HG02884 (cell line): Measurements from ENCODE around the gene SNX5.
"Not testable (repeated sequence)": the region's sequence is repeated elsewhere in the genome, so short reads cannot be mapped to it uniquely, and the experiment has no call there.

ENCODE experiments used
- ATAC-seq: cut with Tn5 transposase; IDR thresholded peaks from one replicate; pipeline ENCODE4 v1.9.1; 2021; ENCODE audit warnings: mild to moderate bottlenecking, moderate library complexity; ENCODE audit not compliant: unreplicated experiment

SNX5 gene

DNA sequence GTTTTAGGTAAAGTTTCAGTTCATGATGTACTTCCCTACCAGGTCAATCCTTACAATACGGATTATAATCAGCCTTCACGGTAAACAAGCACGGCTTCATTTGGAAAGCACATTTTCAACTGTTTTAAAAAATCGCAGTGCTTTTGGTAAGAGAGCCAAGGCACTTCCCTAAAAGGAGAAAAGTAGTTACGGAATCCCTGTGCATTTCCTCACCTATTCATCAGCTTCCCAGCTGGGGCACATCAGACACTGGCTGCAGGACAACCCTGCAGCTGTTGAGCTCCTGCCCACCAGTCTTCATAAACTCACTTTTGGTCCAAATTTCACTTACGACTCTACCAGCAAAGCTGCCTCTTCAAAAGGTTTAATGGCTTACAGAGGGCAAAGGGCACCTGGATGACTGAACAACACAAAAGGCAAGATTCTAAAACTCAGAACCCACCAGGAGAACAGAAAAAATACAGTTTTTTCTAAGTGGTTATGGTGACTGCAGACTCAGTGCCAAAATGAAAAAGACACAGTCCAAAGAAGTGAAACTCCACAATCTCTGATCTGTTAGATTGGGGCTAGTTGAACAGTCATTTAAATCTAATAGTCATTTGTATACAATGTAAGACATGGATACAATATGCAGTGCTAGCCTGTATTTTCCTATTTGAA, 7.5 kb downstream of the SNX5 start:
- no peak for ATAC-seq

DNA sequence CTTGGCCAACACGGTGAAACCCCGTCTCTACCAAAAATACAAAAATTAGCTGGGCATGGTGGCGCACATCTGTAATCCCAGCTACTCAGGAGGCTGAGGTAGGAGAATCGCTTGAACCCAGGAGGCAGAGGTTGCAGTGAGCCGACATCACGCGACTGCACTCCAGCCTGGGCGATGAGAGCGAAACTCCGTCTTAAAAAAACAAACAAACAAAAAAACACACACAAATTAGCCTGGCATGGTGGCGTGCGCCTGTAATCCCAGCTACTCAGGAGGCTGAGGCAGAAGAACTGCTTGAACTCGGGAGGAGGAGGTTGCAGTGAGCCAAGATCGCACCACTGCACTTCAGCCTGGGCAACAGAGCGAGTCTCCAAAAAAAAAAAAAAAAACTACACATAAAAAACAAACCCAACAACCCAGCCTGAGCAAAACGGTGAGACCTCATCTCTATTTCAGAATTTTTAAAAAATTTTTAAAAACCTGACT, 8.2 kb downstream of the SNX5 start:
- not testable (repeated sequence) for ATAC-seq

DNA sequence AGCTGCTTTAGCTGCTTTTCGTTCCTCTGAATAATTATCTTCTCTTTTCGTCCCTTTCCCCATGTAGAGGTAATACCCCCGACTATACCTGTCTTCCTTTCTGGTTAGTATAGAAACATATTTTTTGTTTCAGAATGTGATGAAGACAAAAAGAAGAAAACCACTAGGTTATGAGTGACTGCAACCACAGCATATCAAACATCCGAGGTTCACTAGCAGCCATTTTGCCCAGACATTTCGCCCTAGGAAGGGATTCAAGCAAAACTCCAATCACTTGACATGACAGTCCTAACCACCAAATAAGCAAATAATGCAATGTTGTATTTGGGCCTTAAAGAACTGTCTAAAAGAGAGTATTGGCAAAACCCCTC, 9.4 kb downstream of the SNX5 start:
- ATAC-seq, result no peak

DNA sequence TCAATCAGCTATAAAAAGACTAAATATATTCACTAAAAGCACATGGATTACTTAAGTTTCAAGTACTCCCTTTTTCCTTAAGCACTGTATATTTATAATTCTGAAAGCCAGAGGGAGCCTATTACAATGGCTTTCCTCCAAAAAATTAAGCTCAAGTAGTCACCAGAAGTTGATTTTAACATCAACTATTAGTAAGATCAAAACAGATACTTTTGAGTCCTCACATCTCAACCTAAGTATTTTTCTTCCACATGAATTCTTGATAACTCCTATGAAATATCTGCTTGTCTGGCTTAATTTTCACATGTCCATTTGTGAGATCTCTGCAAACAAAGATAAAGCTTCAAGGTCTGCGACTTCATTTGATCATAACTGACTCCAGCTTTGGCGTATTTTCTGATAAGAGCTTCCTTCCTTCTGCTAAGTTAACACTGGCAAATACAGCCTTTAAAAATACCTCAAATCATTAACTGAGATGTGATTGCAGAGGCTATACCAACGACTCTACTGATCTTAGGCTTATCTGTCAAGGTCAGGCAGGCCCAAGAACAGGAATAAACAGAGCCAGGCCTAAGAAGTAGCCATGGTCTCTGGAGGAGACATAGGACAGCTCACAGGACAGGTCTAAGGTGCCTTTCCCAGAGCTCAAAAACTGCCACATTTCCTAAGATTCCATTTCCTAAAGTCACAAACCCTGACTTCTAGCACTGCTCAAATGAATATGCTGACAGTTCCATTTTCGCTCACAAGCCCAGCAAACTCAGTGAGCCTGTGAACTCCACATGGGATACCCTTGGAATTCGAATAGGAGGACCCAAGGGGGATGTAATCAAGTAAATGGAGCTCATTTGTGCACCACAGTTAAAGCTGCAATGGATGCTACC, 10.0 kb downstream of the SNX5 start:
- ATAC-seq, result no peak

DNA sequence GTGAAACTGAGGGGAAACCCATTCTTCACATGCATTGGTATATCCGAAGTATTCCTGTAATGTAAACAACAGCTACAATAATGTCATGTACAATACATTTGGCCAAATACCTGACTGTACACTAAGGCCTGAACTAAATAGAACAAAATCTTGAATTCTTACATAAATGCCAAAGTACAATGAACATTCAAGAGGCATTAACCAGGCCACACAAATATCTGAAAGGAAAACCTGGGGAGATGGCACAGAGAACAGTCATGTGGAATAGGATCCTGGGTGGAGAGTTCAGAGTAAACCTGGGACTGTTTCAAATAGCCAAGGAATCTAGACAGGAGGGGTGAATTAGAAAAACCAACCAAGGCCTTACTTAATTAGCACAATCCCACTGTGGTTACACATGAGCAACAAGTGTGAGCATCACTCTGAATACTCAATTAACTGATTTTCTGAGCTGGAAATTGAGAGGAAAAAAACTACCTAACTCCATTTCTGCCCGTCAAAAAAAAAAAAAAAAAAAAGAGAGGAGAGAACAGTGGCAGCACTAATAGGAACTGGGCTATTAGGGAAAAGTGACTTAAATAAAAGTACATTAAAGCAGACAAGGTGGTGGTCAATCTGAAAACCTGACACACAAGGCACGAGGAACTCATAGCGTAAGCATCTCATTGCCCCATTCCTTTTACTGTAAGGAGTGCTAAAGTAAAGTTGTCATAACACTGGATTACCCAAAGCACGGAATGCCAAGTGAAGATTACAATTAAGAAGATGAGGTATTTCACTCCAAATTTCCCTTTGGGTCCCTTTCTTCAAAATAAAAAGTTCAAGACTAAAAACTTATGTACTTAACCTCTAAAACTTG, 10.9 kb downstream of the SNX5 start:
- no peak for ATAC-seq

DNA sequence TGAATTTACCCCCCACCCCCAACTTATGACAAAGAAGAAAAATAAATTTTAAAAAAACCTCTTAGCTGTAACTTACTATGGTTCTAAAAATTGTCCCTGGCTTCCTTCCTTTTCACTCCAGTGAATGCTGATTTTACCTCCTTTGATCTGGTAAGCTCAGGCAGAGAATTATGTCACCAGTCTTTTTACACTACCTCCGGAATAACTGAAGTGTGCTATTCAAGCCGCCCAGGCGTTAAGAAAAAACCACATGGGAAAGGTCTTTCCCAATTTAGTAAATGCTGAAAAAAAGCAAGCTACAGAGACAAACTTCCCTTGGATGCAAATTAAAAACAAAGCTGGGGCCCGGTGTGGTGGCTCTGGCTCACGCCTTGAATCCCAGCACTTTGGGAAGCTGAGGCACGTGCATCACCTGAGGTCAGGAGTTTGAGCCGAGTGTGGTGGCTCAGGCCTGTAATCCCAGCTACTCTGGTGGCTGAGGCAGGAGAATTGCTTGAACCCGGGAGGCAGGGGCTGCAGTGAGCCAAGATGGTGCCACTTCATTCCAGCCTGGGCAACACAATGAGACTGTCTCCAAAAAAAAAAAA, 12.4 kb downstream of the SNX5 start:
- no peak for ATAC-seq

DNA sequence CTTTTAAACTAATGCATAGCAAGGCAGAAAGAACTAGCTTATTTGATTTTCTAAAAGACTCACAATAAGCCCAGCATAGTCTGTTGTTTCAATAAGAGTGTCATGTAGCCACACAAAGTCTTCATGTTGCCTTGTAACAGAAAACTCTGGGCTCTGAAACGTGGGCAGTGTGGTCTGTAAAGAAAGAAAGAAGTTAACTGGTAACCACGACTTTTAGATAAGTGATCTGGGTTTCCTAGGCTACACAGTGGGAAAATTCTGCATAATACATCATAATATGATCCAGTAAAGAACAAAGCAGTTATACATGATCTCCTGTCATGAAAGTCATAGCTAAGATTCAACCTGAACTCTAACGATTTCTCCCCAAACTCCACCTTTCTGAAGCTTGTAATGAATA, 13.3 kb downstream of the SNX5 start:
- no peak for ATAC-seq

DNA sequence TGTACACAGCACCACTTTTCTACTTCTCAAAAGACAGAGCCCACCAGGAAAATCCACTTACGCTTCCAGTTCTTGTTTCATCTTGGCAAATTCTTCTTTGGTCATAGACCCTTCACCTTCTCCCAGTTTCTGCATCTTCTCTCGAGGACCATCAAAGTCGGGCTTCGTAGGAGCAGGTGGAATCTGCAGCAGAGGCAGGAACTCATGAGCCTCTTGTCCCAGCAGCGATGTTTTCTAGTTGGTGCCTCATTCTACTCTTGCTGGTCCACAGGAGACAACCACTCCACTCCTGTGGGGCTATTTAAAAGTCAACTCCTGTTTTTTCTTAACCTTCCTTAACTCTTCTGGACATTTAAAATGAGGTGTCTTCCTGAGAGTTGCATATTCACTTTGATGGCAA, 14.7 kb downstream of the SNX5 start:
- no peak for ATAC-seq

DNA sequence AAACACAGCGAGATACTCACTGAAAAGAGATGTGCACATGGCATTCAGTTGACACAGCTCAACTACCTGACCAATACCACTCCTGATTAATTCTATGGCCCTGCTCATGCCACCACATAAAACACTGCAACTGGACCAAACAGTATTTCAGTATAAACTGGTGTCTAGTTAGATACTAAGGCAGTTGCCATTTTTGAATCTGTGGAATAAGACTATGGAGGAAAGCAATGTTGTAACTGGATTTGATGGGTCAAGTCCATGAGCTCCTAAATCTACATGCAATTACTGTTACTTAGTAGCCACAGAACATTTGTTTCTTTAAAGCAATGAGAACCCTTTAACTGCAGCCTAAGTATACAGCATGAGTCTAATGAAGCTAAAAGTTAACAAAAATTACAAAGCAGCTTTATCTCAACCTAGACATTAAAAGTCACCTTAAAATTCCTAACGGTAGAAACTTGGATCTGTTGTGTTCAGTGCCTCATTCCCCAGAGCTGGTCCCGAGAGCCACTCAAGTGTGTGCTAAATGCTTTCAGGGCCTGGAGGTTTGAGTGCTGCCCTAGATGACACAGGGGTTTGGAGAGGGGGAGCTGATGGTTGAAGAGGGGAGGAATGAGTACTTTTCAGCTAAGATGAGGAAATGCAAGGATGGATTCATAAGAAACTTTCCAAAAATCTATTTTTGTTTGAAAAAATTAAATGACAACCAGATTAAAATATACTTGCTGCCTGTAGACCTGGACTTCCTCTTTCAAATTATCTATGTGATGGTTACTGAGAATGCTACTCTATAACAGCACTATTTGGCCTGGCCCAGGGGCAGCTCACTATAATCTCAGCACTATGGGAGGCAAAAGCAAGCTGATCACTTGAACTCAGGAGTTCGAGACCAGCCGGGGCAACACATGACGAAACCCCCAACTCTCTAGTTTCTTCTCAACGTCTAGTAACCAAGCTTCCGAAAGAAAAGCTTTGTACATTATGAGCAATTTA, 15.6 kb downstream of the SNX5 start:
- ATAC-seq, result no peak

DNA sequence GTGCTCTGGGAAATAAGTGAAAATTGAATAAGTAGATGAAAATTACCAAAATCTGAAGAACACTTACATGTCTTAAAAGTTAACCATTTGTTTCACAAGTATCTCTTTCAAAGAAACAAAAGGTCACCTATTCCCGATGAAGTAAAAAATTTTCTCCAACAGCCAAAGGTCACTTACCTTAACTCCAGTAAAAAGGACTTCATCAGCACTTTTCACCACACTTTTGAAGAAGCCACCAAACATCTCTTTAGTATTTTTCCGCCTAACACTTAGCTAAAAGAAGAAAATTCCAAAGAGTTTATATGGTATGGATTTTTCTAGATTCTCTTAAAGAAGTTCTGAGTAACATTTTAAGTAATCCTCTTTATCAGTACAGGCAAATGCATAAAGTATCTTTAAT, 17.3 kb downstream of the SNX5 start:
- ATAC-seq, result no peak

DNA sequence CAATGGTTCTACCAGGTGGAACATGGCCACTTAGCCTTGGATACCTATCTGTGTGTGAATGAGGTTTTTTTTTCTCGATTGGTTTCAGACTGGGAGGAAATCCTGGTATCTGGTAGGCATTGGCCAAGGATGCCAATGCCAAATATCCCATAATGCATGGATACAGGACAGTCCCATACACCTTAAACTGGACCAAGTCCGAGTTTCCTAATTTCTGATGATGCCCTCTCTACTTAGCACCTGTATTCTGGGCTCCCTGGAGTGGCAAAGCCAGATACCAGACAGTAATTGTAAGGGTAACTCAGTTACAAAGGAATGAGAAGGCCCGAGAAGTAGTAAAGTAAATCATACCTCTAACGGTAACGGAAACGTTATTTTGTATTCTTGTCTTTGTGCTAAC, 17.9 kb downstream of the SNX5 start:
- ATAC-seq, result no peak

DNA sequence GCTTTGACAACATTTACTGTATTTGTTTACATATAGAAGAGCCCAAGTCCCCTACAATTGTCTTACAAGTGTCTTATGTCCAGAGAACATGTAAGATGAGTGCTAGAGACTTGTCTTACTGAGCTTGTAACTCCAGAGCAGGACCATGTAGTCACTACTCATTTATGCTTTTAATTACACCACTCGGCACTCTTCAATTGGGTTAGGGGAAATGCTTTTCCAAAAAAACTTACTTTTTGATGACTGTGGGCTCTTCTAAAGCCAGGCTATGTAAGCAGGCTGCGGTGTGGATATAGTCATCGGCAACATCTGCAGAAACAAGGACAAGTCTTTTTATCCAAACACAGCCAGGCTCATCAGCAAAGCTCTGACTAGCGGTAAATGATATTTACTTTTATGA, 18.7 kb downstream of the SNX5 start:
- no peak for ATAC-seq

DNA sequence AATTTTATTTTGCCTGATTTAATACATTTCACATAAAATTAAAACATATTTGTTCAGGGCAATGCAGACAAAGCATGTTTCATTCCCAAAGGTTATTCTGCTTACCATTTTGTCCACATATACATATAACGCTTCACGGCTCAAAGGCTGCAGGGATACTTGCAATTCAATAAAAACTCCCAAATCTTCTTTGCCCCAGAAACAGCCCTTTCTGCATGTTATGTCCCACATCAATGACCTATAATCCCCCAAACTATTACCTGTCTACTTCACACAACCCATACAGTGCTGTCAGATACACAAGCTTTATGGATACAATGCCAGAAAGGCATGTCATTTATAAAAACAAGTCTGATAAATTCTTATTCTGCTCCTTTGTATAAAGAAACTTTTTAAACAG, 20.2 kb downstream of the SNX5 start:
- no peak for ATAC-seq

DNA sequence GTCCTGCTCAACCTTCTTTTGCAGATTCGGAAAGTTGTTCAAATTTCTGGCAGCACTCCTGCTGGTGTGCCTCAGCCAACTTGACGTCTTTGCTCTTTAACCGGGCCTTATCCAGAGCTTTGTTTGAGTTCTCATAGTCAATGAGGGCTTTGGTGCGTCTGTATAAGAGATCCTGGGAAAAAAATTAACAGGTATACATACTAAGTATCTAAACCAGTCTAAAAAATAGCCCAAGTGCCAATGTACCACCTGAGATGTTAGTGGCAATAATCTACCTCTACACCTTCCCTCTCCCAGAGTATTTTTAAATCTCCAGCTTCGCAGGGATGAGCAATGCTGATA, 21.1 kb downstream of the SNX5 start:
- no peak for ATAC-seq

DNA sequence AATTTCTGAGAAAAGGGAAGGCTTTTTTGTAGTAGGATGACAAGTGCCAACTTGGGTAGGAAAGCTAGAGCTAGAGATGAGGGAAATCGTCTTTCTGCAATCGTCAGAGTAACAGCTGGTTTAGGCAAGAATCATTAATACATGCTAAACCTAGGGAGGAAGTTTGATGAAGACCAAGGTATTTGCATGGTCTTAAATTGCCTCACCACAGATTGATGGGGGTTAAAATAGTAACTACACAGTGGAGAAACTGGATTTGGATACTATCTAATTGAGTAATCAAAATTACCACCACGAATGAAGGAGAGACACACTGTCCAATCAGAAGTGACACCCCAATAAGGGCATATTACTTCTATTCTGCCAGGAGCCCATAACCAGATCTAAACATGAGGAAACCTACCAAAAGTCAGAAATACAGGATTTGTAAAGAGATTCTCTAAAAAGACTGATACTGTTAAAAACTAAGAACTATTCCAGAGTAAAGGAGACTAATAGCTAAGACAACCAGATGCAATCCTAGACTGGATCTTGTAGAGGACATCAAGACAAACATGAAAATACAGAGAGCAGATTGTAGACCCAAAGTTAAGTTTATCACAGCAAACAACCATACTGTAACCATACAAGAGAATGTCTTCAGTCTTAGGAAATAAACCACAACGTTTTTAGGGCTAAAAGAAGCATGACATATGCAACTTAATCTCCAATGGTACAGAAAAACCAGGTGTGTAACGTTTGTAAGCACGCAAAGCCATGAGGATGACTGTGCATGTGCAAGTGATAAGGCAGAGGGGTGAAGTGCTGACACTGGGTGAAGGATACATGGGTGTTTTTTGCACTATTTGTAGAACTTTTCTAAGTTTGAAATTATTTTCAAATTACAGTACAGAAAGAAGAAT, 21.8 kb downstream of the SNX5 start:
- no peak for ATAC-seq

DNA sequence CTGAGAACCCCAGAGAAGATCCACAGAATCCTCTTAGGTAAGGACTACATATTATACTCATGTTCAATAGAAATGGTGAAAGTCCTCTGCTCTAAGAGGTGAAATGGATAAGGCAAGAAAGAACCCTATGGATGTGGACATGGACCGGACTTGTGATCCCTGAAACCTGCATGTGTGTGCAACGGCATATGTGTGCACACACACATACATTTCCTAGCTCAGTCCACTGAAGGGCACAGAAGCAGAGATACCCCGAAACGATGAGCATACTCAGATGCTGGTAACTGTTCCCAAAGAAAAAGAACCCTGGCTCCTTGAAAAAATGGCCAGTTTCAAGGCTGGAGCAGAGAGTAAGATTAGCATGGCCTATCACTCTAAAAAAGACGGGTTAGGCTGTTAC, 22.6 kb downstream of the SNX5 start:
- ATAC-seq, result no peak

DNA sequence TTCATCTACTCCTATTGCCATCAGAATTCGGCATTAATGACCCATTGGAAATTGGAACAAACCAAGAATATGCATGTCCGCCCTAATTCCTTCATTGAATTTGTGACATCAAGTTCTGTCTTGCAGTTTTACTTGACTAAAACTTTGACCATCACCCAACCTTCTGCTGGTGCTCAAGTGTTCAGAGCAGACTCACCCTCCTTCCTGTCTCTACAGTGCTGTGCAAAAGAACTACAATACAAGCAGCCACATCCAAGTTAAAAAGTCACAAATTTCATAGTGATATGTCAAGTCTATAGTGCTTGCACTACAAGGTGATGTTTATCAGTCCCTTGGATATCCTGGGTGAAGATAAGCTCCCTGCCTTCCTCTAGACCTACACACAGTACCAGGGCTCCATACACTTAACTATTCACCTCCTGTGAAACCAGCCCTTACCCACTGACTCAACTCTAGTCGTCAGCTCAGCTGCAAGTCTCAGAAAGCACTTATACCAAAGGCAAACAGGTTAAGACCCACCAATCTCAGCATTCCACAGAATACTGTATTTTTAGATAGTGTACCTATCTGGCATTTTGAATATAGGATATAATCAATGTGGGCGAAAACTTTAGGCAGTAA, 23.6 kb downstream of the SNX5 start:
- no peak for ATAC-seq

DNA sequence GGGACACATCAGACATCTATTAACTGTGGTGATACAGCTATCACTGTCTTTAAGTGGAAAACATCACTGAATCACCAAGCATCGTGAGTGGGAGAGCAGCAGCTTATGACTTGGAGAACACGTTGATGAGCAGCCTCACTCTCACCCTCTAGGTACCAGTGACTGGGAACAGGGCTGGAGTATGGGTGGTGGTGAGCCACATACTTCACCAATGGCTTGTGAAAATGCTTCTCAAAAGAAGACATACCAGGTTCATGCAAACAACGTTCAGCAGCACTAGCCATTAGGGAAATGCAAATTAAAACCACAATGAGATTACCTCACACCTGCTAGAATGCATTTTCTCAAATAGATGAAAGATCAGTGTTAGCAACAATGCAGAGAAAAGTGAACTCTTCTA, 25.3 kb downstream of the SNX5 start:
- ATAC-seq, result peak; percentile 62

DNA sequence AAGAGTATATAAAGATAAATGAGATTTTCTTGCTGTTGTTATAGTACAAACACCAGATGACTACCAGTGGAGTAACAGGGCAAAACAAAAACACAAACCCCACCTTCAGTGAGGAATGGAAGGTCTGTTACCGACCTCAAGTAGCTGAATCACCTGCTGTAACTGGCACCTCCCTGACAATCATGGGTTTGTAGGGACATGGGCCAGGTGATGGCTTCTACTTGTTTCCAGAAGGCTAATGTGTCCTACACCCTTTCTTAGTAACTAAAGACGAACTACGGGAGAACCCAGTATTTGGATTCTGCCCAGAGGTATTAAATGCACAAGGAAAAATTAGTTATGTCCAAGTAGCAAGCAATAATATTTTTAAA, 26.8 kb downstream of the SNX5 start:
- ATAC-seq, result no peak
